Osteoblast (primary cell): ENCODE measurements around the gene GATC. TPM values are rescaled to one million over a fixed set of nuclear protein-coding genes. Genes with fewer than 3 reads are reported as not detected.

ENCODE experiments used
- DNase-seq: peaks from one replicate; pipeline ENCODE4 v3.0.0; 2011; ENCODE audit warnings: low spot score, mixed read lengths; ENCODE audit not compliant: insufficient read length; ENCODE audit errors: missing footprints
- H2AFZ ChIP-seq: 2 replicates; pipeline ENCODE4 v1.6.0; 2011; ENCODE audit warnings: mild to moderate bottlenecking, low read length
- H3K27ac ChIP-seq: 2 replicates; pipeline ENCODE4 v1.5.1; 2011; ENCODE audit warnings: mild to moderate bottlenecking, low read depth, low read length, moderate library complexity
- H3K27me3 ChIP-seq: 2 replicates; pipeline ENCODE4 v1.6.0; 2012; ENCODE audit warnings: mild to moderate bottlenecking, control low read depth, inconsistent platforms, low read length, moderate library complexity; ENCODE audit not compliant: insufficient read depth
- H3K36me3 ChIP-seq: 2 replicates; pipeline ENCODE4 v1.5.1; 2011; ENCODE audit warnings: mild to moderate bottlenecking, low read length, control low read depth, moderate library complexity; ENCODE audit not compliant: insufficient read depth
- H3K4me1 ChIP-seq: 2 replicates; pipeline ENCODE4 v1.5.1; 2011; ENCODE audit warnings: mild to moderate bottlenecking, low read length, control low read depth, moderate library complexity; ENCODE audit not compliant: insufficient read depth
- H3K4me2 ChIP-seq: 2 replicates; pipeline ENCODE4 v1.6.0; 2011; ENCODE audit warnings: mild to moderate bottlenecking, low read length; ENCODE audit not compliant: insufficient read depth
- H3K4me3 ChIP-seq: fragments of 200-600 bp; sonication (generic); 3 replicates; pipeline ENCODE4 v1.5.1; 2012; ENCODE audit warnings: mild to moderate bottlenecking, low read length, inconsistent platforms; ENCODE audit not compliant: insufficient read depth
- H3K79me2 ChIP-seq: 2 replicates; pipeline ENCODE4 v1.6.0; 2012; ENCODE audit warnings: mild to moderate bottlenecking, low read length, control low read depth, inconsistent platforms; ENCODE audit not compliant: insufficient read depth
- H3K9me3 ChIP-seq: 2 replicates; pipeline ENCODE4 v1.5.1; 2011; ENCODE audit warnings: low read depth, low read length, control low read depth
- H4K20me1 ChIP-seq: 2 replicates; pipeline ENCODE4 v1.6.0; 2012; ENCODE audit warnings: mild to moderate bottlenecking, low read length, control low read depth; ENCODE audit not compliant: insufficient read depth
- CTCF ChIP-seq: IDR thresholded peaks from 2 replicates; pipeline ENCODE4 v1.5.1; 2011; ENCODE audit warnings: mild to moderate bottlenecking, low read depth, low read length, moderate library complexity; ENCODE audit errors: extremely low read depth
- total RNA-seq: library from RNA; depleted of rRNA; stranded (reverse); fragments of >200 nt; gene quantifications from 2 replicates; pipeline ENCODE4 v1.2.3, GENCODE V29; 2012

The GATC gene
- total RNA-seq, 1 donor: 14.5 TPM

GRCh38 chr12:120460157-120460556 is 13.9 kb downstream of the GATC start:
- no peaks in the 10 kb centered on the region for H3K4me1 ChIP-seq
- no peaks in the 10 kb centered on the region for H3K27me3 ChIP-seq
- H3K27ac ChIP-seq: no peak overlapping the region
- peaks cover 87% of the 10 kb centered on the region for H3K36me3 ChIP-seq
- DNase-seq: no peak
- H3K79me2 ChIP-seq: peaks cover 39% of the 10 kb centered on the region
- no peaks in the 10 kb centered on the region for H3K9me3 ChIP-seq
- H2AFZ ChIP-seq: no peak overlapping the region
- H3K4me2 ChIP-seq: no peak overlapping the region
- no peak overlapping the region for H3K4me3 ChIP-seq
- peaks cover 10% of the 10 kb centered on the region for H4K20me1 ChIP-seq
- TF ChIP-seq CTCF: no peak

- Histone ChIP-seq H3K4me1 (no peaks in the 10 kb centered on the region), H3K79me2 (peaks cover 52% of the 10 kb centered on the region), H3K27ac (no peak overlapping the region), H3K9me3 (no peaks in the 10 kb centered on the region), H3K27me3 (no peaks in the 10 kb centered on the region), H2AFZ (no peak overlapping the region), H3K4me2 (no peak overlapping the region), H3K36me3 (peaks cover 87% of the 10 kb centered on the region), H3K4me3 (no peak overlapping the region), H4K20me1 (peaks cover 27% of the 10 kb centered on the region)
- no peak for DNase-seq
- no peak for TF ChIP-seq CTCF
These were observed 15.9 kb downstream of the GATC start for GRCh38 chr12:120462099-120462640.

GRCh38 chr12:120463712-120464111 is 17.5 kb downstream of the GATC start:
- H3K79me2 ChIP-seq: peaks cover 67% of the 10 kb centered on the region
- H3K27me3 ChIP-seq: no peaks in the 10 kb centered on the region
- H3K4me2 ChIP-seq: no peak overlapping the region
- DNase-seq: no peak
- no peak overlapping the region for H2AFZ ChIP-seq
- H3K4me1 ChIP-seq: peaks cover 4% of the 10 kb centered on the region
- peaks cover 41% of the 10 kb centered on the region for H4K20me1 ChIP-seq
- H3K36me3 ChIP-seq: peaks cover 78% of the 10 kb centered on the region
- no peaks in the 10 kb centered on the region for H3K9me3 ChIP-seq
- no peak overlapping the region for H3K4me3 ChIP-seq
- no peak overlapping the region for H3K27ac ChIP-seq
- no peak for TF ChIP-seq CTCF

- no peak for DNase-seq
- Histone ChIP-seq H3K9me3 (no peaks in the 10 kb centered on the region), H2AFZ (no peak overlapping the region), H3K27me3 (no peaks in the 10 kb centered on the region), H3K27ac (no peak overlapping the region), H4K20me1 (peaks cover 44% of the 10 kb centered on the region), H3K4me1 (peaks cover 10% of the 10 kb centered on the region), H3K4me3 (no peak overlapping the region), H3K4me2 (no peak overlapping the region), H3K79me2 (peaks cover 84% of the 10 kb centered on the region), H3K36me3 (peaks cover 61% of the 10 kb centered on the region)
- no peak for TF ChIP-seq CTCF
These were observed 19.5 kb downstream of the GATC start for GRCh38 chr12:120465756-120466155.
